ENCODE results near the gene TRABD2A.

The TRABD2A gene

DNA sequence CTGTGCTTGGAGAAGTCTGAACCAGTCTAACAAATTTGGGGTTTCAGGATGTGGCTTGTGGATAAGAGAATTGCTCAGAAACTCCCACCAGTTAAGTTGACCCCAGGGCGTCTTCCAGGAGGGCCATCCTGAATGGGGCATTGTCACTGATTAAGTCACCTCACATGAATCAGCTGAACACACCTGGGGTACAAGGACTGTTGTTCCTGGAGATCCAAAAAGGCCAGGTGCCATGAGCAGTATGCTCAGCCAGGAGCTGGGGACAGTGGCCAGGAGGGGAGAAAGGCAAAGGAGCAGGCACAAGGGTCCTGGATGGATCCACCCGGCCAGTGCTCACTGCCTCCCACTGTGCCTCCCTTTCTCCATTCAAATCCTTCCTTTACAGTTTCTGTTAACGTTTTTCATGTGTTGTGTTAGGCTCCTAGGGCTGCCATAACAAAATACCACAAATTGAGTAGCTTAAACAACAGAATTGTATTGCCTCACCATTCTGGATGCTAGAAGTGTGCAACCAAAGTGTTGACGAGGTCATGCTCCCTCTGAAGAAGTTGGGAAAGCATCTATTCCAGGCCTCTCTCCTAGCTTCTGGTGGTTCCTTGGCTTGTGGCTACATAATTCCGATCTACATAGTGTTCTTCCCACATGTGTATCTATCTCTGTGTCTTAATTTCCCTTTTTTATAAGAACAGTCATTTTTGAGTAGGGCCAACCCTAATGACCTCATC is 33.4 kb downstream of the TRABD2A start:
- DNase-seq = no peak

DNA sequence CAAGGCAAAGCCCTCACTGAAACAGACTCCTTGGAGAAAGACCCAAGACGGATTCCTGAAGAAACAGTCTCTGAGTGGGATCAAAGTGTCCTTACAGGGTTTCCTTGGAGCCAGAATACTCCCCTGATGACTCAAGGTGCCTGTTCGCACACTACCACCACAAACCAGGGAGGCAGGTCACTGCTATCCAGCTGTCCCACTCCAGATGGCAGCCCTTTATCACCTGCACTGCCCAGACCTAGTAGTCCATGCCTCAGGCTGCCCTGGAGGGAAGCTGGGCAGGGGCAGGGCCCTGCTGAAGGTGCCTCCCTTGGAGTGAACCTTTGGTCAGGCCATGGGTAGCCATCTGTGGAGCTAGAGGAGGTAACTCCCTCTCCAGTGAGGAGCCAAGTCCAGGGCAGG is 34.1 kb downstream of the TRABD2A start:
- no peak for DNase-seq

DNA sequence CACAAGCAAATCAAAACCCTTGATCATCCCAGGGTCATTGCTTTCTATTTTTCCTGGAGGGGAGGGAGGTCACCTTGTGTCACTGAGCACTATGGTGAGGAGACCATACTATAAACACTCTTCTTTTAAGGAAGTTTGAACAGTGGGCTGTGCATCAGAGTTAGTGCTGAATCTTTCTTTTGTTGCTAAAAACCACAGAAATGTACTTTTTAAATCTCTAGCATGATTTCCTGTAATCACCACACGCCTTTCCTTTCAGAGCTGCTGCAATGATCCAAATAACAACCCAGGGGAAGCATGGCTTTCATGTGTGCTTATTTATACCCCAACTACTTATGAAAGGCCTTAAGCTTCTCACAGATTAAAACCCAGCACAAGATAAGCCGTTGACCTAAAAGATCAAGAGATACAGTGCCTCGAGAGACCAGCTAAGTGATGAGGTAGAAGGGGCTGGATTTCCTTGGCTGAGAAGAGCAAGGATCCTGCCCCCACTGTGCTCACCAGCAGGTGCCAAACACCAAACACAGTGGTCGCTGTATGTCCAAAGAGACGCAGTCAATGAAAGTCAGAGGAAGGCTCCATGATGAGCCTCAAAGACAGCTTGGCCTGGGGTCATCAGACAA is 34.7 kb downstream of the TRABD2A start:
- no peak for DNase-seq

DNA sequence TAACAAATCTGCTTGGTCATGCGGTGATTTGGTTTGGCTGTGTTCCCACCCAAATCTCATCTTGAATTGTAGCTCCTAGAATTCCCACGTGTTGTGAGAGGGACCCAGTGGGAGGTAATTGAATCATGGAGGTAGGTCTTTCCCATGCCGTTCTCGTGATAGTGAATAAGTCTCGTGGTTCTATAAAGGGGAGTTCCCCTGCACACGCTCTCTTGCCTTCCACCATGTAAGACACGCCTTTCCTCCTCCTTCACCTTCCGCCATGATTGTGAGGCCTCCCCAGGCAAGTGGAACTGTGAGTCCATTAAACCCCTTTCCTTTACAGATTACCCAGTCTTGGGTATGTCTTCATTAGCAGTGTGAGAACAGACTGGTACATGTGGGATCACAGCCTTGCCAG is 36.7 kb downstream of the TRABD2A start:
- DNase-seq = no peak

DNA sequence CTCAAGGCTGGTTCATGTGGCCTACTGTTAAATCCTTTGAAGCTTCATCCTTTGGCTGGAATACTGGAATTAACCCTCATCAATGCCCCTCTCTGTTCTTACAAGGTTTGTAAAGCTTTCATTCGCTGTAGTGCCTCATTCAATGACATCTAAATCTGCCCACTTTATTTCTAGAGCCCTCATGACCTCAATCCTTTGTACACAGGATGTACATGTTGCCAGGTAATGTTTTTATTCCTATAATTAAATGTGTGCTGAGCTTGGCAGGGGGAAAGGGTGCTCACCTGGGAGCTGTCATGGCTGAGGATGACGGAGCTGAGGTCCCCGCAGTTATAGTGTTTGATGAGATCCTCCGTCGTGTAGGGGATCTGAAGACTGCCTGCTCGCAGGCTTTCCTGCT is 39.3 kb downstream of the TRABD2A start:
- no peak for DNase-seq

DNA sequence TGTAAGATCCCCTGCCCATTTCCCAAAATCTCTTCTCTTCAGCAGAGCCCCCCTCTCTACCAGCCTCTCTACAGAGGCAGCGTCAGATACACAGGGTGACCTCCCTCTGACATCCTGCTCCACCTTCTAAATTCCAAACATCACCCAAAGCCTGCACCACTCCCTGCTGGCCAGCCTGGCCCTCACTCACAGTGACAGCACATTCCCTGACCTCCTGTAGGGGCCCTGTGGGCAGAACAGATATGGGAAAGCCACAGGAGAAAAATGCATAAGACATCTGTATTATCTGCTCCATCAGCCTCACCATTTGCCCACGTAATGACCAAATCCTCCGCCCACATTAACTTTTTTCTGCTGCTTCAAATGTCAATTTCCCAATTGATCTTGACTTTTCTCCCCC is 40.6 kb downstream of the TRABD2A start:
- DNase-seq = no peak

DNA sequence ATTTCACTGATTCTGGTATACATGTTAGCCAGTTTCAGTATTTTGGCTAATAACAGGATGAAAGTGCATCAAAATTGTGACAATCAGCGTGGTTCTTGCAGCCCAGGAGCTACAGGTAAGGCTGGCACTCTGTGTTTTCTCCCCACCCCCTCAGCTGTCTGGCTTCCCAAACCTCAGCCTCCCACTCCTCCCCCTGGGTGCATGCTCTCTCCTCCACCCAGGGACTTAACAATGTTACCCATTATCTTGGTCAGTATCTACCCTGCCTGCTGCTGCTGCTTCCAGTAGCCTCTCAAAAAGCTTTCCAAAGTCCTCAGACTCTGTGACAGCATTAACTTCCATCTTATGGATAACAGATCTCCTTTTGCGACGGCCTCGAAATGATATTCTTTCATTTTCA is 41.0 kb downstream of the TRABD2A start:
- DNase-seq = no peak

DNA sequence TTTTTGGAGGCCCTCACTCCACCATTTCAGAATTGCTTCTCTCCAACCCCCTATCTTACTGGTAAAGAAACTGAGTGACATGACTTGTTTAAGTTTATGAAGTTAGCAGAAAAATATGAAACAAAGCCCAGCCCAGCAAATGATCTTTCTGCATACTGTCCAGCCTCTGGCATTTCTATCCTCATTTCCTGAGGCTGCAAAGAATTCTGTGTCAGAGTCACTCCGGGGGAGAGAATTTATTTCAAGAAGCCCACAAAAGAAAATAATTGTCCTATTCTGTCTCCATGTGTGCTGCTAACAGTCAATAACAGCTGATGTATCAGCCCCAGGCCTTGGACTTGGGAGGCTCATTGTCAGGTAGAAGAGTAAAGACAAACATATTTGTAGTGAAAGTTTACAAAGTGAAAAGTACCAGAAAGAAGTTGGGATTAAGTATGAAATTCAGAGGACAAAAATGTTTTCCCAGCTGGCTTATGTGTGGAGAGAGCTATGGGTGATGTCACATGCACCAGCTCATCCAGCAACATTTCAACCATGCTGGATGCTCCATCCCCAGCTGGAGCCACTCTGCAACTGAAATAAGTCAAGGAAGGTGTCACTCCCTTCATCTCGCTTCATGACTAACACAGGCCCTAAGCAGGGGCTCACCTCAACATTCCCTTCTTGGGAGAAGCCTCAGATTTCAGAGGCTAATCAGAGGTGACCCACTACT is 42.3 kb downstream of the TRABD2A start:
- DNase-seq = no peak

DNA sequence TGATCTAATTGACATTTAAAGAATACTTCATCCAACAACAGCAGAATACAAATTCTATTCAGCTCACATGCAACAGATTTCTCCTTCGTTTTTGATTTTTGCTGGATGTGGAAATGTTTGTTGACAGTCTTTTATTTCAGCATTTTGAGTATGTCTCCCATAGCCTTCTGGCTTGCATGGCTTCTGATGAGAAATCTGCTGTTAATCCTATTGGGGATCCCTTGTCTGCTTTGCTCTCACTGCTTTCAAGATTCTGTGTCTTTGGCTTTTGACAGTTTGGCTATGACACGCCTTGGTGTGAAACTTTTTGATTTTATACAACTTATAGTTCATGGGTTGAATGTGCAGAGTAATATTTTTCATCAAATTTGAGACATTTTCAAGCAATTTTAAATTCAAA is 44.7 kb downstream of the TRABD2A start:
- DNase-seq = no peak

DNA sequence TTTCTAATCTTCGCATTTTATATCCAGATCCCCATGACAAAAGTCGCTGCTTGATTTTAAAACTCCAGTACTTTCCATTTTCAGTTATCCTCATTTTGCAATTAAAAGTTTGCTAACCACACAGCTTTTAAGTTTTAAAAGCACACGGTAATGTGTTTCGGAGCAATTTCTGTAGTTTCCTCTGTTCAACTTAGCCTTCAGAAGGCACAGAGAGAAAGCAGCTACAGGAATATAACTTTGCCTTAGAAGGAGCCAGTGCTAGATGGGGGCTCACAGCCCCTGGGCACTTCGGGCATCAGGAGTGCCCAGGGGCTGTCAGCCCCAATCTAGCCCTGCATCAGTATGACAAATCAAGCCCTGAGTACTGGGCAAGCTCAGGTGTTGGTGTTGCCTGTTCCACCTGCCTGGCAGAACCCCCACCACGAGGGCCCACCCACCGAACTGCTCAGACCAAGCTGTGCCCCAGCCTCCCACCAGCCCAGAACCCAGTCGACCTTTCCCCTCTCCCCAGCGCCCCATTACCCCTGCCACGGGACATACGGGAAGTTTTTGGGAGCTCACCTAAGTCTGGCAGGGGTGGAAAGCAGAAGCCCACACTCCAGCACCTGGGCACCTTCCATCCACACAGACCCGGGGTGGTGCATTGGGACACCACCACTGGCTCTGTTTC is 47.3 kb downstream of the TRABD2A start:
- DNase-seq = no peak

DNA sequence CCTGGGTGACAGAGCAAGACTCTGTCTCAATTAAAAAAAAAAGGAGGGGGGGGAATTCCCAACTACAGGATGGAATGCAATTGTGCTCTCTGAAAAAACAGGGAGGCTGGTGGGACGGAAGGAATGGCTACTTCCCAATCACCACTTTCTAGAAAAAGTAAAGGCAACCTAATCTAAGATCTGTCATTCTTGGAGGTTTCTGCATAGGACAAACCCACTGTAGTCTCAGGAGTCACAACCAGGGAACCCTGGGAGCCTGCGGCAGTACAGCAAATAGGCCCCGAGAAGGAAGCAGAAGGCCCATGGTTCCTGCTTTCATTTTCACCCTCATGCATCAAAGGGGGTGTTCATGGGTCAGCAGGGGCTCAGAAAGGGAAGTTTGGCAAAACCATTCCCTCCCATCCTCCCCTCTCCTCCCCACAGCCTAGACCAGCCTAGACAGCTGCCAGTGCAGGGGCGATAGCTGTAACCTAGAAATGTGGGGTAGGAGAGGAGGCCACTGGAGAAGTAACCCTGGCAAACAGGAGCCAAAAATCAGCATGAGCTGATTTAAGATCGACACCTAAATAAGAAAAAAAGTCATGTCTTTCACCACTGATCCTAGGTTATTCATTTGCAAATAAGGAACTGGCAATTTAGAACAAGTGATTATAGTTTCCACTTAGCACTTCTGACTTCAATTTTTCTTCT is 48.0 kb downstream of the TRABD2A start:
- peak; percentile 27 for DNase-seq

DNA sequence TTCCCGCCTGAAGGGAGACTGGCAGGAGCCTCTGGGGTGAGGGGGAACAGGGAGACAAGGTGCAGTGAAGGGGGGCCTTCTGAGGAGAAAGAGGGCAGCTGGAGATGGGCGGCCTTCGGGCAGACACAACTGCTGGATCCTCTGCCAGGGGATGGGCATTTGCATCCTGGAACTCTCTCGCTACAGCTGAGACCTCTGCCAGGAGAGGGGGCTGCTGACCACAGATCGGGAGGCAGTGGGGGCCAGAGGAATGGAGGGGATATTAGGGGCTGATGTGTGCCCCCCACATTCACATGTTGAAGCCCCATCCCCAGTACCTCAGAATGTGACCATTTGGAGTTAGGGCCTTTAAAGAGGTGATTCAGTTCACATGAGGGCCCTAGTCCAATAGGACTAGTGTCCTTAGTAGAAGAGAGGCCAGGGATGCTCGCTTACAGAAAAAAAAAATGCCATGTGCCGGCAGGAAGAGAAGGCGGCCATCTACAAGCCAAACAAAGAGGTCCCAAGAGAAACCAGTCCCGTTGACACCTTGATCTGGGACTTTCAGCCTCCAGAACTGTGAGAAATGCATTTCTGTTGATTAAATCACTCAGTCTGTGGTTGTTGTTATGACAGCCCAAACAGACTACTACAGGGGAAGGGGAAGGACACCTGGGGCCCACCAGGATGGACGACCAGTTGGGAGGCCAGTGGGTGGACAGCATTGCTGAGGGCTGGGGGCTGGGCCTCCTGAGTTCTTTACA is 50.0 kb downstream of the TRABD2A start:
- DNase-seq = no peak

DNA sequence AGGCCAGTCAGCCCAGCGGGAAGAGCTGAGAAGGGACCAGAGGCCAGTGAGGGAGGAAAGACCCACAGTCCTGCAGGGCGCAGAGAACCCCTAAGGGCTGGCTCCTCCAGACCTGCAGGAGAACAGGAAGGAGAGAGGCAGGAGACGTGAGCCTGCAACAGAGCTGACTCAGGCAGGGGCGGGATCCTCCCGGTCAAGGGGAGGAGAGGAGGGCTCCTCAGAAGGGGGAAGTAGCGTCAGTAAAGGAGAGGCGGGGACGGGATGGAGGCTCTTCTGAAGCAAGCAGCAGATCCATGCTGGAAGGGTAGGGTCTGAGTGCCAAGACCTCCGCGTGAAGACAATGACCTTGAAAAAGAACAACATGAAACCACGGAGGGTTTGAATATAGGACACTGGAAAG is 50.8 kb downstream of the TRABD2A start:
- peak; percentile 37 for DNase-seq

DNA sequence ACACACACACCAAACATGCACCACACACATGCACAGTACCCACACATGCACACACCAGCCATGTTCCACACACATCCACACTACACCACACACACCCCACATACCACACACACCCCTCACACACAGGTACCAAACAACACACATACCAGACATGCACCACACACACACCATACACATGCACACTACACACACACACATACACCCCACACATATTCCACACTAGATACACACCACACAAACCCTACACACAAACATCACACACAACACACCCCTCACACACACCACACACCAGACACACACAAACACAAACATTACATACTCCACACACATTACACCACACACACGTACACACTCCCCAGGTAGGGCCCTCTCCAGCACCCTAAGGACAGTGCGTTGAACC is 51.2 kb downstream of the TRABD2A start:
- no peak for DNase-seq

DNA sequence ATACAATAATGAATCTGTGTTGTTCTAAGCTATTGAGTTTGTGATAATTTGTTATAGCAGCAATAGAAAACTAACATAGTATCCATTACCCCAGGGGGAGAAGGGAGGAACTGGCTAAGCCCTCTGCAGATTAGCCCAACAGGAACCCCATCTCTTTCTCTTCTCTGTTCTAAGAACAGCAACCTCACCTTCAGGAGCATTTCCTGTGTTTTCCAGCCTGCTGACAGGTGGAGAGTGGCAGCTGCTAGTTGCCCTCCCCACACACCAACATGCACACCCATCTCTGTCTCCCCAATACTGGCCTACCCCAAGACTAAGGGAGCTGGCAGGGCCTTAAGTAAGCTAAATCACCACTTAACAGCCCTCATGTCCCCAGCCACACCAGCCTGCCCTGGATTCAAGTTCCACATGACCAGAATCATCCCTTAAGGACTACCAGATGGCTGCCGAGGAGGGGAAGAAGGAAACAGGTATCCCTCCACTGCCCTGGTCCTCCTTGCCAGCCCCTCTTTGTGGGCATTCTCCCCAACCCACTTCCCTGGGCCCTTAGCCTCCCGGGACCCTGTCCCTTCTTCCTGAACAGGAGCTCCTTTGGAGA is 52.8 kb downstream of the TRABD2A start:
- DNase-seq = no peak

DNA sequence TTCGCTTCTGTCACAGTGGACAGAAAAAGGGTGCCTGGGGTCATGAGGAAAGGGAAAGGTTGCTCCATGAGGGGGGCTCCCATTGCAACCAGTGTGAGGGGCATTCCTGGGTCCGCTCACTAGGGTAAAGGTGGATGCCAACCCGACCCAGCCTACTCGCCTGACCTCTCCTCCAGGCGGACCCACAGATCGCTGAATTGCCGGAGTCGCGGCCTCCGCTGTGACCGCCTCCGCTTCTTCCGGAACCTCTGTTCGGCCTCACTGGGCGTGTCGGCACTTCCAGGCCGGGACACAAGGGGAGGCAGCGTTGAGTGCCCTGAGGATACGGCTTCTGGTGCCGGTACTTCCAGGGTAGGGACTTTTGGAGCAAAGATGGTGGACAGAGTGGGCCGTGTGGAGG is 57.1 kb downstream of the TRABD2A start:
- DNase-seq = no peak

DNA sequence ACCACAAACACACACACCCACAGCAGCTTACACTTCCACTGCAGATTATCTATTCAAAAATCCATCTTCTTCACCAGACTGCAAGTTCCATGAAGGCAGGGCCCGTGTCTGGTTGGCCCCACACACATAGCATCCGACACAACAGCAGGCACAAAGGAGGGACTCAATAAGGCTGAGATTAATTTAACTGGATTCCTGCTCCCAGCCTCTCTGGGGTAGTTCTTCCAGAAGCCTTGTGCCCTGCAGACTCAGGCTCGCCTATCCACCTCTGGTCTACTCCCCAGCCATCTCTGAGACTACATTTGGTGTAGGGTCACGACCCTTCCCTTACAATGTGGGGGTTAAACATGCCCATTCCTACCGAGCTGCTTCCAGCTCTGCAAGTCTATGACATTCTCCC is 57.7 kb downstream of the TRABD2A start:
- DNase-seq = no peak

DNA sequence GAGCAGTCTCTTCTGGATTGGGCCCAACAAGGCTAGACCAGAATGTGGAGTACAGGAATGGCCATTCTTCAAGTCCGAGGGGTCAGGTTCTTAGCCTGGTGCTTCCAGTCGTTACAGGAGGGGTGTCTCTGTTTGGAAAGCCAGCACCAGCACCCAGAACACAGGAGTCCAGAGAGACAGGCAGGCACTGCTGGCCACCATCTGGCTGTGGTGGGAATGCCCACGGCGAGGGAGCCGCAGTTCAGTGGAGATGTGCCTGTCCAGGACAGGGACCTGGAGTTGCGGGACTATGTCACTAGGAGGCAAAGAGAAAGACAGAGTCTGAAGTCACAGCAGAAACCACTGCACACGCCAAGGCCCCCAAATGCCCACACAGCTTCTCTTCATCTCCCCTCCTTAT is 59.1 kb downstream of the TRABD2A start:
- no peak for DNase-seq

DNA sequence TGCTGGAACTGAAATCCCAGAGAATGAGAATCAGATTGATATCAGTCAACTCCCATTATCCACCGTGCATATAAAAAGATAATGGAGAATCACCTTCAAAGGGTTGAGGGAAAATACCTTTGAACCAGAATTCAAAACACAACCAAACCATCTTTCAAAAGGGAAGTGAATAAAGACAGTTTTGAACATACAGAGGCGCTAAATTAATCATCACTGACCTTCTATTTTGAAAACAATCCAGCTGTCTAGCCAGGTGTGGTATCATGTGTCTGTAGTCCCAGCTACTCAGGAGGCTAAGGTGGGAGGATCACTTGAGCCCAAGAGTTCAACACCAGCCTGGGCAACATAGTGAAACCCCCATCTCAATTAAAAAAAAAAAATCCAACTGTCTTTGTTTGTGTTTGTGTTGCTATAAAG is 63.6 kb downstream of the TRABD2A start:
- no peak for DNase-seq

DNA sequence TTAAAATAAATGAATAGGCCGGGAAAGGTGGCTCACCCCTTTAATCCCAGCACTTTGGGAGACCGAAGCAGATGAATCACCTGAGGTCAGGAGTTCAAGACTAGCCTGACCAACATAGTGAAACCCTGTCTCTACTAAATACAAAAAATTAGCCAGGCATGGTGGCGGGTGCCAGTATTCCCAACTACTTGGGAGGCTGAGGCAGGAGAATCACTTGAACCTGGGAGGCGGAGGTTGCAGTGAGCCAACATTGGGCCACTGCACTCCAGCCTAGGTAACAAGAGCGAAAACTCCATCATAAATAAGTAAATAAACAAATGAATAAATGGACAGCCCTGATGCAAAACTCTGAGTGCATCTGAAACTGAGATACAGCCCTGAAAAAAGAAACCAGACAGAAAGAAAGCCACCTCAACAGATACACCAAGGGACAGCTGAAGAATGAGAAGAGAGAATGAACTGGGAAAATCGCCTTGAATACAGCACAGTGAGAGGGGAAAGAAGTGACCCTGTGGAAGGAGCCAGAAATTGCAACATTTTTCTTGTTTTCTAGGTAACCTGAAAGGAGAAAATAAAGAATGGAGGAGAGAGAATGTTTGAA is 64.4 kb downstream of the TRABD2A start:
- DNase-seq = no peak

DNA sequence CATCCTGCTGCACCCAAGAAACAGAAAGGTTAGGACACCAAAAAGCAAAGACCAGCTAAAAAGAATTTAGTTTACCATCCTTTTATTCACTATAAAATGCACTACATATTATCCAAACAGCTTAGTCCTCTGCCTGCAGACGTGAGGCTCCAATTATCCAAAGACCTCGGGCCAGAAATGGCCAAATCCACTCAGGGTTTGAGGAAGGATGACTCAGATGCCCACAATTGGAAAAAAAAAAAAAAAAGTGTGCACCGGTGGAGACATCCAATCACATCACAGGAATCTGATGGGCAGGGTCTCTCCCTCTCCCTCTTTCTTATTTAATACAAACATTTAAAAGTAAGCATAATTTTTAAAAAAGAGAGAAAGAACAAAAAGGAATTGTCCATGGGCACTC is 65.7 kb downstream of the TRABD2A start:
- DNase-seq = no peak

All from femur (tissue), 1 donor.